ENCODE results near the gene CHM. TPM values are rescaled to one million over a fixed set of nuclear protein-coding genes. Genes with fewer than 3 reads are reported as not detected.

Gene CHM
- total and polyA plus RNA-seq, 7 donors: 8.2 to 15.5 (median 13.1) TPM

- Histone ChIP-seq H3K27ac (no peak overlapping the region), H3K36me3 (ENCODE audit: insufficient read depth in 1 of 2, low read depth in 1 of 2) (no peaks in the 10 kb centered on the region), H3K4me3 (no peak overlapping the region), H3K4me1 (peaks cover 13% of the 10 kb centered on the region), H3K27me3 (ENCODE audit: insufficient read depth in 3 of 3, low read length in 2 of 3) (no peaks in the 10 kb centered on the region), H3K9me3 (no peaks in the 10 kb centered on the region)
- DNase-seq (no peak), ATAC-seq (no peak)
- intact Hi-C loops (cut with DNase I): no loop called here
- TF ChIP-seq CTCF (IDR thresholded peaks at IDR 0.05): no peak
- WGBS, 3 donors: 94 to 99% (median 98%) methylated on average over 3 of the region's 3 CpGs
These were observed 140.0 kb downstream of the CHM start for GRCh38 chrX:85907316-85907715.

GRCh38 chrX:85906399-85906798 is 141.0 kb downstream of the CHM start:
- Histone ChIP-seq H3K4me3 (no peak overlapping the region), H3K4me1 (peaks cover 13% of the 10 kb centered on the region), H3K27me3 (ENCODE audit: insufficient read depth in 3 of 3, low read length in 2 of 3) (no peaks in the 10 kb centered on the region), H3K36me3 (ENCODE audit: insufficient read depth in 1 of 2, low read depth in 1 of 2) (no peaks in the 10 kb centered on the region), H3K27ac (no peak overlapping the region), H3K9me3 (no peaks in the 10 kb centered on the region)
- ATAC-seq (peak in 1 of 4 donors; percentile 28), DNase-seq (no peak)
- intact Hi-C loops (cut with DNase I): no loop called here
- no peak for TF ChIP-seq CTCF (IDR thresholded peaks at IDR 0.05)
- 60 to 80% (median 60%) methylated on average over 2 of the region's 2 CpGs for WGBS, 3 donors

- intact Hi-C loops (cut with DNase I): no loop called here
- ATAC-seq (no peak), DNase-seq (no peak)
- TF ChIP-seq CTCF (IDR thresholded peaks at IDR 0.05): no peak
- H3K9me3 ChIP-seq: no peaks in the 10 kb centered on the region
- no peaks in the 10 kb centered on the region for H3K36me3 ChIP-seq (ENCODE audit: insufficient read depth in 1 of 2, low read depth in 1 of 2)
- WGBS, 3 donors: 73 to 95% (median 88%) methylated on average over 3 of the region's 3 CpGs
- H3K27ac ChIP-seq: no peak overlapping the region
- H3K4me1 ChIP-seq: peaks cover 13% of the 10 kb centered on the region
- H3K27me3 ChIP-seq (ENCODE audit: insufficient read depth in 3 of 3, low read length in 2 of 3): no peaks in the 10 kb centered on the region
- no peak overlapping the region for H3K4me3 ChIP-seq
These were observed 141.5 kb downstream of the CHM start for GRCh38 chrX:85905851-85906250.

- Histone ChIP-seq H3K4me1 (peaks cover 8% of the 10 kb centered on the region), H3K27ac (peak overlapping the region; percentile 37), H3K9me3 (no peaks in the 10 kb centered on the region), H3K4me3 (peak overlapping the region; percentile 8), H3K36me3 (ENCODE audit: insufficient read depth in 1 of 2, low read depth in 1 of 2) (no peaks in the 10 kb centered on the region), H3K27me3 (ENCODE audit: insufficient read depth in 3 of 3, low read length in 2 of 3) (no peaks in the 10 kb centered on the region)
- no peak for TF ChIP-seq CTCF (IDR thresholded peaks at IDR 0.05)
- 49 to 58% (median 58%) methylated on average over 5 of the region's 5 CpGs for WGBS, 3 donors
- ATAC-seq (peak; percentile 66 to 92 (median 82)), DNase-seq (no peak)
- intact Hi-C loops (cut with DNase I): no loop called here
These were observed 143.5 kb downstream of the CHM start for GRCh38 chrX:85903692-85904471.

Data from psoas muscle (tissue), 8 donors.